ENCODE measurements around the gene TSPAN13.

GRCh38 chr7:16815001-16815400 lies 61.4 kb downstream of the TSPAN13 start:
- no peak for TF ChIP-seq CTCF (conservative IDR thresholded peaks at IDR 0.05; ENCODE audit: low read depth, low read length)
- no peak for TF ChIP-seq RAD21 (IDR thresholded peaks at IDR 0.05; ENCODE audit: low read length)
- no peak for TF ChIP-seq CHD1 (IDR thresholded peaks at IDR 0.05; ENCODE audit: low read depth, low read length)
- TF ChIP-seq USF2 (IDR thresholded peaks at IDR 0.05; ENCODE audit: low read depth, low read length) = no peak
- TF ChIP-seq MAZ (IDR thresholded peaks at IDR 0.05; ENCODE audit: borderline replicate concordance, low read depth, low read length) = no peak
